ENCODE measurements around the gene FPR2. TPM values are rescaled to one million over a fixed set of nuclear protein-coding genes. Genes with fewer than 3 reads are reported as not detected.
A peak's percentile ranks its signal among the peaks of the same experiment; 100 is the strongest.

Gene FPR2
- total and polyA plus RNA-seq, 9 of the 15 experiments (the other 6 are each of a cell fraction or from before 2014, with no cell fraction given) = 0.03 to 0.15 (median 0.07) TPM; not detected in 6

DNA sequence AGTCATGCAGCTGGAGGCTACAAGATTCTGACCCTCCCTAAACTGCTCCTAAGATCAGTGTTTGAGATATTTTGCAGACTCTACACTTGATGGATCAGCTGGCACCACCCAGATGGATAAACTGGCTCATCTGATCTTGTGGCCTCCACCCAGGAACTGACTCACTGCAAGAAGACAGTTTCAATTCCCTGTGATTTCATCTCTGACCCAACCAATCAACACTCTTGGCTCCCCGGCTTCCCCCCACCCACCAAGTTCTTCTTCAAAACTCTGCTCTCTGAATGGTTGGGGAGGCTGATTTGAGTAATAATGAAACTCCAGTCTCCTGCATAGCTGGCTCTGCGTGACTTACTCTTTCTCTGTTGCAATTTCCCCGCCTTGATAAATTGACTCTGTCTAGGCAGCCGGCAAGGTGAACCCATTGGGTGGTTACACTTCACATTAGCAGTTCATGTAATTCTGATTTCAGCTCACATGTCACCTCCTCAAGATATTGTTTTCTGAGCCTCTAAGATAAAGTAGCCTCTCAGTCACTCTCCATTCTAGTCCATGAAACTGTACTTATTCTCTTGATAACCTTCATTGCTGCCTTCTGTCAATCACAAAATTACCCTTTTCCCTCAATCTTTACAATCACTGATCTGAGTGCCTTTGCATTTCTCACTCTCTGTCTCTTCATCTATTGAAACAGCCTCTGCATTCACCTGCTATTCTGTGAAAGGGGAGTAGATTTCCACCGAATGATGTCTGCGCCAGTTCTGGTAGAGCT is 24.1 kb downstream of the FPR2 start:
- Histone ChIP-seq H3K79me2 (ENCODE audit: control insufficient read depth, insufficient read depth, low read length) (no peaks in the 10 kb centered on the region), H3K36me3 (ENCODE audit: control insufficient read depth, insufficient read depth, low read length) (no peaks in the 10 kb centered on the region), H3K27ac (ENCODE audit: extremely low read depth, low read depth, low read length) (peak overlapping the region; percentile 63; the same call in 2 of the 3 replicates), H3K9me3 (replicated peaks; ENCODE audit: control insufficient read depth, insufficient read depth, low read depth, low read length) (no peaks in the 10 kb centered on the region), H3K4me3 (no peak overlapping the region), H4K20me1 (replicated peaks; ENCODE audit: control insufficient read depth, insufficient read depth, low read length) (no peaks in the 10 kb centered on the region), H3K4me2 (ENCODE audit: insufficient read depth, low read length) (peak overlapping the region; percentile 14; the same call in 1 of the 2 replicates), H3K9me1 (ENCODE audit: control insufficient read depth, insufficient read depth, low read length) (no peaks in the 10 kb centered on the region), H3K9ac (ENCODE audit: insufficient read depth in 1 of 2, low read depth in 2 of 2, low read length in 2 of 2) (no peak overlapping the region), H3K27me3 (ENCODE audit: control insufficient read depth in 2 of 2, insufficient read depth in 2 of 2, low read length in 2 of 2) (no peaks in the 10 kb centered on the region), H3K4me1 (replicated peaks in 1 of 2; ENCODE audit: control insufficient read depth in 2 of 2, insufficient read depth in 2 of 2, low read length in 2 of 2) (peaks cover 17 to 42% of the 10 kb centered on the region in 2 experiments), H2AFZ (ENCODE audit: low read depth, low read length) (peak overlapping the region; percentile 20)
- ChIA-PET POLR2A (interaction anchor here (0.6 to 1.3 kb wide), 5 partner anchors 11 to 127 kb away, joined by 3 to 4 read pairs (median 3); no protein-coding TSS in a partner anchor), CTCF (ENCODE audit: low intra/inter-chr PET ratio) (no interaction called here)
- no TSS peak for BruUV-seq (replicated peaks)
- FAIRE-seq (peak; percentile 75), DNase-seq (ENCODE audit: extremely low read depth in 1 of 4, low spot score in 3 of 4) (peak in 2 of 4 experiments; percentile 51 to 75), ATAC-seq (peak; percentile 81)
- intact Hi-C loops (cut with micrococcal nuclease) = loop anchor here (2.0 to 10.0 kb wide), 2 partner anchors 16 to 360 kb away; no protein-coding TSS in a partner anchor
- 33% methylated on average over 6 of the region's 6 CpGs for WGBS (ENCODE audit: insufficient coverage, low coverage, missing lambda C conversion rate)
- in situ Hi-C loops (cut with MboI) = loop anchor here (10.0 kb wide), 1 partner anchor 360 kb away; no protein-coding TSS in a partner anchor
- 0 out of 2 replicates have a peak, but pooled peaks have one; percentile 58 for TF ChIP-seq SOX6 (IDR thresholded peaks at IDR 0.05)
- peak; percentile 18; the same call in 1 of the 2 replicates for TF ChIP-seq TEAD4 (IDR thresholded peaks at IDR 0.05; ENCODE audit: low read length)
- TF ChIP-seq TEAD4 (CRISPR knock-in tag; IDR thresholded peaks at IDR 0.05; ENCODE audit: borderline replicate concordance) = no peak
- no peak for TF ChIP-seq ZC3H4 (CRISPR knock-in tag; IDR thresholded peaks at IDR 0.05; ENCODE audit: borderline replicate concordance)
- no peak for TF ChIP-seq HMG20A (CRISPR knock-in tag; conservative IDR thresholded peaks at IDR 0.05)
- peak; percentile 77 for TF ChIP-seq TAF9B (IDR thresholded peaks at IDR 0.05; ENCODE audit: partially characterized antibody)
- no peak for TF ChIP-seq PHF20 (IDR thresholded peaks at IDR 0.05; ENCODE audit: partially characterized antibody)
- peak; percentile 37; the same call in 1 of the 2 replicates for TF ChIP-seq ARID3A (IDR thresholded peaks at IDR 0.05; ENCODE audit: borderline replicate concordance, low read depth, low read length)
- TF ChIP-seq RCOR1 (IDR thresholded peaks at IDR 0.05; ENCODE audit: borderline replicate concordance in 1 of 2, low read depth in 2 of 2, low read length in 2 of 2) = peak in 1 of 2 experiments; percentile 17; a peak in 1 of 4 replicates
- TF ChIP-seq, protein P1, sequence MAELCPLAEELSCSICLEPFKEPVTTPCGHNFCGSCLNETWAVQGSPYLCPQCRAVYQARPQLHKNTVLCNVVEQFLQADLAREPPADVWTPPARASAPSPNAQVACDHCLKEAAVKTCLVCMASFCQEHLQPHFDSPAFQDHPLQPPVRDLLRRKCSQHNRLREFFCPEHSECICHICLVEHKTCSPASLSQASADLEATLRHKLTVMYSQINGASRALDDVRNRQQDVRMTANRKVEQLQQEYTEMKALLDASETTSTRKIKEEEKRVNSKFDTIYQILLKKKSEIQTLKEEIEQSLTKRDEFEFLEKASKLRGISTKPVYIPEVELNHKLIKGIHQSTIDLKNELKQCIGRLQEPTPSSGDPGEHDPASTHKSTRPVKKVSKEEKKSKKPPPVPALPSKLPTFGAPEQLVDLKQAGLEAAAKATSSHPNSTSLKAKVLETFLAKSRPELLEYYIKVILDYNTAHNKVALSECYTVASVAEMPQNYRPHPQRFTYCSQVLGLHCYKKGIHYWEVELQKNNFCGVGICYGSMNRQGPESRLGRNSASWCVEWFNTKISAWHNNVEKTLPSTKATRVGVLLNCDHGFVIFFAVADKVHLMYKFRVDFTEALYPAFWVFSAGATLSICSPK (IDR thresholded peaks at IDR 0.05; ENCODE audit: borderline replicate concordance) = no peak
- TF ChIP-seq, protein P2, sequence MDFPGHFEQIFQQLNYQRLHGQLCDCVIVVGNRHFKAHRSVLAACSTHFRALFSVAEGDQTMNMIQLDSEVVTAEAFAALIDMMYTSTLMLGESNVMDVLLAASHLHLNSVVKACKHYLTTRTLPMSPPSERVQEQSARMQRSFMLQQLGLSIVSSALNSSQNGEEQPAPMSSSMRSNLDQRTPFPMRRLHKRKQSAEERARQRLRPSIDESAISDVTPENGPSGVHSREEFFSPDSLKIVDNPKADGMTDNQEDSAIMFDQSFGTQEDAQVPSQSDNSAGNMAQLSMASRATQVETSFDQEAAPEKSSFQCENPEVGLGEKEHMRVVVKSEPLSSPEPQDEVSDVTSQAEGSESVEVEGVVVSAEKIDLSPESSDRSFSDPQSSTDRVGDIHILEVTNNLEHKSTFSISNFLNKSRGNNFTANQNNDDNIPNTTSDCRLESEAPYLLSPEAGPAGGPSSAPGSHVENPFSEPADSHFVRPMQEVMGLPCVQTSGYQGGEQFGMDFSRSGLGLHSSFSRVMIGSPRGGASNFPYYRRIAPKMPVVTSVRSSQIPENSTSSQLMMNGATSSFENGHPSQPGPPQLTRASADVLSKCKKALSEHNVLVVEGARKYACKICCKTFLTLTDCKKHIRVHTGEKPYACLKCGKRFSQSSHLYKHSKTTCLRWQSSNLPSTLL (IDR thresholded peaks at IDR 0.05) = no peak
- no peak for TF ChIP-seq RBFOX2 (IDR thresholded peaks at IDR 0.05; ENCODE audit: low read depth, low read length)
- no peak for TF ChIP-seq NR2C2 (CRISPR knock-in tag; IDR thresholded peaks at IDR 0.05)
- peak; percentile 61 for TF ChIP-seq NR2C2 (tag; IDR thresholded peaks at IDR 0.05)
- TF ChIP-seq HDAC2 (IDR thresholded peaks at IDR 0.05) = peak; percentile 69; the same call in 1 of the 2 replicates

Data from K562 (cell line).